Cardiac muscle cell (in vitro differentiated cells and primary cell): ENCODE results near the gene FOCAD. TPM values are rescaled to one million over a fixed set of nuclear protein-coding genes. Genes with fewer than 3 reads are reported as not detected.
A peak's percentile ranks its signal among the peaks of the same experiment; 100 is the strongest.

ENCODE experiments used
- DNase-seq, 2 donors: peaks; one replicate each; pipeline versions ENCODE4 v3.0.0 to v3.0.0-alpha.2; 2010 to 2017; ENCODE audit warnings: low read depth in 1 of 2, low spot score in 1 of 2
- H3K27ac ChIP-seq: fragments of 200-600 bp; sonication (generic); 2 replicates; pipeline ENCODE4 v1.5.1; 2016
- H3K27me3 ChIP-seq: fragments of 200-600 bp; sonication (generic); 2 replicates; pipeline ENCODE4 v1.6.0; 2016; ENCODE audit warnings: control low read depth
- H3K36me3 ChIP-seq: fragments of 200-600 bp; sonication (generic); 2 replicates; pipeline ENCODE4 v1.5.1; 2016; ENCODE audit warnings: control low read depth
- H3K4me1 ChIP-seq: fragments of 200-600 bp; sonication (generic); 2 replicates; pipeline ENCODE4 v1.8.1; 2017; ENCODE audit warnings: low read depth, mild to moderate bottlenecking, mixed run types
- H3K4me3 ChIP-seq: fragments of 200-600 bp; sonication (generic); 2 replicates; pipeline ENCODE4 v1.5.1; 2016; ENCODE audit warnings: mild to moderate bottlenecking
- H3K9me3 ChIP-seq: fragments of 200-600 bp; sonication (generic); 2 replicates; pipeline ENCODE4 v1.5.1; 2017; ENCODE audit warnings: low read depth, mild to moderate bottlenecking, control low read depth
- polyA plus RNA-seq: library from polyadenylated mRNA; unstranded; fragments of >200 nt; fragmentation: Nextera tagmentation; extraction: Ambion mirVana; gene quantifications from 2 replicates; pipeline ENCODE4 v1.2.1, GENCODE V29; 2016
- total RNA-seq: library from RNA; depleted of rRNA; stranded (reverse); fragments of >200 nt; gene quantifications from 2 replicates; pipeline ENCODE4 v1.2.3, GENCODE V29; 2016
- TF ChIP-seq, protein P1 (sequence below): IDR thresholded peaks from 2 replicates; pipeline ENCODE4 v1.5.1; 2012; ENCODE audit warnings: low read depth, mild to moderate bottlenecking, low read length

The FOCAD gene
- total and polyA plus RNA-seq, 2 experiments from 2014 or later: 32.9 to 57.0 TPM

- TF ChIP-seq, protein P1, sequence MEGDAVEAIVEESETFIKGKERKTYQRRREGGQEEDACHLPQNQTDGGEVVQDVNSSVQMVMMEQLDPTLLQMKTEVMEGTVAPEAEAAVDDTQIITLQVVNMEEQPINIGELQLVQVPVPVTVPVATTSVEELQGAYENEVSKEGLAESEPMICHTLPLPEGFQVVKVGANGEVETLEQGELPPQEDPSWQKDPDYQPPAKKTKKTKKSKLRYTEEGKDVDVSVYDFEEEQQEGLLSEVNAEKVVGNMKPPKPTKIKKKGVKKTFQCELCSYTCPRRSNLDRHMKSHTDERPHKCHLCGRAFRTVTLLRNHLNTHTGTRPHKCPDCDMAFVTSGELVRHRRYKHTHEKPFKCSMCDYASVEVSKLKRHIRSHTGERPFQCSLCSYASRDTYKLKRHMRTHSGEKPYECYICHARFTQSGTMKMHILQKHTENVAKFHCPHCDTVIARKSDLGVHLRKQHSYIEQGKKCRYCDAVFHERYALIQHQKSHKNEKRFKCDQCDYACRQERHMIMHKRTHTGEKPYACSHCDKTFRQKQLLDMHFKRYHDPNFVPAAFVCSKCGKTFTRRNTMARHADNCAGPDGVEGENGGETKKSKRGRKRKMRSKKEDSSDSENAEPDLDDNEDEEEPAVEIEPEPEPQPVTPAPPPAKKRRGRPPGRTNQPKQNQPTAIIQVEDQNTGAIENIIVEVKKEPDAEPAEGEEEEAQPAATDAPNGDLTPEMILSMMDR: no peak
- Histone ChIP-seq H3K9me3 (no peaks in the 10 kb centered on the region), H3K27ac (no peak overlapping the region), H3K4me3 (no peak overlapping the region), H3K4me1 (peaks cover 10% of the 10 kb centered on the region), H3K27me3 (no peaks in the 10 kb centered on the region), H3K36me3 (no peaks in the 10 kb centered on the region)
- no peak for DNase-seq
Measured at GRCh38 chr9:20746967-20747366, 62.9 kb downstream of the FOCAD start.

GRCh38 chr9:20749496-20750198, 65.6 kb downstream of the FOCAD start:
- H3K4me3 ChIP-seq: no peak overlapping the region
- H3K36me3 ChIP-seq: no peaks in the 10 kb centered on the region
- no peaks in the 10 kb centered on the region for H3K27me3 ChIP-seq
- H3K27ac ChIP-seq: no peak overlapping the region
- no peaks in the 10 kb centered on the region for H3K9me3 ChIP-seq
- DNase-seq: no peak
- H3K4me1 ChIP-seq: peaks cover 10% of the 10 kb centered on the region
- TF ChIP-seq, protein P1: no peak

DNA sequence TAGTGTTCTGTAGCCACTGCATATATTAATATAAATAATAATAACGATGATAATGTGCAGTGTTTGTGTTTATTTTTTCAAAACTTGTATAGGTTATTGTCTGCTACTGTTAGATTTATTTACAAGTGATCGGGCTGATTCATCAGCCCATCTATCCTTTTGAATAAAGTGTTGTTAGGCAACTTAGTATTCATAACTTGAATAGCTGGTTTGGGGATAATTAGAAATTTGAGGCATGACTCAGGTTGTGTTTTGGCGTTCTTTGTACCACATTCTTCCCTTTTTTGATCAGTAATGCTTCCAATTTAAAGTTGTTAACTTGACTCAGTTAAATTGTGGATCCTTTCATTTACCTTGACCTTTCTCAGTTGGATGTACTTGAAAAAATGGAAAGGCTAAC, 69.7 kb downstream of the FOCAD start:
- Histone ChIP-seq H3K9me3 (peaks cover 4% of the 10 kb centered on the region), H3K36me3 (peaks cover 2% of the 10 kb centered on the region), H3K27ac (no peak overlapping the region), H3K4me1 (peaks cover 11% of the 10 kb centered on the region), H3K27me3 (no peaks in the 10 kb centered on the region), H3K4me3 (no peak overlapping the region)
- no peak for DNase-seq
- TF ChIP-seq, protein P1: no peak

- TF ChIP-seq, protein P1: no peak
- peaks cover 4% of the 10 kb centered on the region for H3K4me1 ChIP-seq
- H3K27me3 ChIP-seq: no peaks in the 10 kb centered on the region
- peak in 1 of 2 donors; percentile 15 for DNase-seq
- H3K27ac ChIP-seq: no peak overlapping the region
- no peak overlapping the region for H3K4me3 ChIP-seq
- peaks cover 4% of the 10 kb centered on the region for H3K9me3 ChIP-seq
- peaks cover 2% of the 10 kb centered on the region for H3K36me3 ChIP-seq
Measured at GRCh38 chr9:20754556-20754955, 70.5 kb downstream of the FOCAD start.

DNA sequence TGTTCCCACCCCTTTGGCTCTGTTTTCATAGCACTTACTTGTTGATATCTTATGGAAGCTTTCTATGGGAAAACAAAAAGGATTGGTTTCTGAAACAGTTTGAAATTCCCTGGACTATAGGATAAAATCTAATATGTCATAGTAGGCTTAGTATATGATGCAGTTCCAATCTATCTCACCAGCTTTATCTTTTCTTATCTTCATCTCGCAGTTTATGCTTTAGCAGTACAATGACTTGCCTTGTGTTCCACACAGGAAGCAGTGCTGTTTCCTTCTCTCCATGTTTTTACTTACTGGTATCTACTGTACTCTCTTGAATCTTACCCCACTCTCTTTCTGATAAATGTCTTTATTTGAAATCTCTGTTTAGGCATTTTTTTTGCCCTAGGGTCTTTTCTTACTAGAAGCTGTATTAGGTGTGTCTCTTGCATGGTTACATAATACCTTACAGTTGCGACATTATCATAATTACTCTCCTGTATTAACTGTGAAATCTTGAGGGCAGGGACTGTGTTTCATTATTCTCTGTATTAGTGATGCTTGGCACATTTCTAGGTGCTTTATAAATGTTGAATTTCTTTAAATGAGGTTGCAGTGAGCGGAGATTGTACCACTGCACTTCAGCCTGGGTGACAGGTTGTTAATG, 76.3 kb downstream of the FOCAD start:
- peak in 1 of 2 donors; percentile 49 for DNase-seq
- H3K4me1 ChIP-seq: peaks cover 4% of the 10 kb centered on the region
- no peak overlapping the region for H3K4me3 ChIP-seq
- no peak overlapping the region for H3K27ac ChIP-seq
- no peaks in the 10 kb centered on the region for H3K9me3 ChIP-seq
- no peaks in the 10 kb centered on the region for H3K36me3 ChIP-seq
- no peaks in the 10 kb centered on the region for H3K27me3 ChIP-seq
- TF ChIP-seq, protein P1: no peak
